Activated T-cell treated with anti-CD3 and anti-CD28 coated beads, Interleukin-2, amount 50 U/mL, for 4 hours (primary cell): ENCODE results near the gene CALN1. TPM values are rescaled to one million over a fixed set of nuclear protein-coding genes. Genes with fewer than 3 reads are reported as not detected.
"Not testable (repeated sequence)": the region's sequence is repeated elsewhere in the genome, so short reads cannot be mapped to it uniquely, and the experiment has no call there.

Experiments
- ATAC-seq, 2 donors: fragments of 200-7000 bp; cut with Tn5 transposase; one replicate each; pipeline ENCODE4 v1.10.0; 2021
- DNase-seq: peaks from one replicate; pipeline ENCODE4 v3.0.0-alpha.2; 2020
- H3K27me3 Mint-ChIP-seq: one replicate; pipeline ENCODE4 v1.8.0; 2021; ENCODE audit warnings: low read depth, mixed read lengths
- H3K36me3 Mint-ChIP-seq: one replicate; pipeline ENCODE4 v1.8.0; 2022; ENCODE audit warnings: mixed read lengths; ENCODE audit not compliant: insufficient read depth
- H3K4me1 Mint-ChIP-seq: one replicate; pipeline ENCODE4 v1.8.0; 2021; ENCODE audit warnings: low read depth, mixed read lengths
- H3K4me3 Mint-ChIP-seq: one replicate; pipeline ENCODE4 v1.8.0; 2021; ENCODE audit warnings: mild to moderate bottlenecking, moderate library complexity, mixed read lengths
- H3K9me3 Mint-ChIP-seq: one replicate; pipeline ENCODE4 v1.8.0; 2021; ENCODE audit warnings: mixed read lengths
- total RNA-seq, 3 donors: library from RNA; stranded (reverse); gene quantifications; one replicate each; pipeline ENCODE4 v1.2.1, GENCODE V29; 2021

Gene CALN1
- total RNA-seq, 3 donors from 2014 or later: 0.03 to 0.30 (median 0.10) TPM

- no peak overlapping the region for H3K4me3 Mint-ChIP-seq
- ATAC-seq (no peak), DNase-seq (no peak)
- no peaks in the 10 kb centered on the region for H3K27me3 Mint-ChIP-seq
- H3K9me3 Mint-ChIP-seq: peaks cover 3% of the 10 kb centered on the region
- H3K36me3 Mint-ChIP-seq: no peaks in the 10 kb centered on the region
- no peaks in the 10 kb centered on the region for H3K4me1 Mint-ChIP-seq
Measured at GRCh38 chr7:72394016-72394415, 18.1 kb downstream of the CALN1 start.

- no peaks in the 10 kb centered on the region for H3K9me3 Mint-ChIP-seq
- H3K36me3 Mint-ChIP-seq: no peaks in the 10 kb centered on the region
- DNase-seq (no peak), ATAC-seq (no peak)
- no peaks in the 10 kb centered on the region for H3K4me1 Mint-ChIP-seq
- H3K27me3 Mint-ChIP-seq: no peaks in the 10 kb centered on the region
- no peak overlapping the region for H3K4me3 Mint-ChIP-seq
Measured at GRCh38 chr7:72391821-72392377, 20.2 kb downstream of the CALN1 start.

- H3K27me3 Mint-ChIP-seq: no peaks in the 10 kb centered on the region
- ATAC-seq (no peak), DNase-seq (no peak)
- no peaks in the 10 kb centered on the region for H3K4me1 Mint-ChIP-seq
- no peaks in the 10 kb centered on the region for H3K36me3 Mint-ChIP-seq
- peaks cover 9% of the 10 kb centered on the region for H3K9me3 Mint-ChIP-seq
- H3K4me3 Mint-ChIP-seq: no peak overlapping the region
Measured at GRCh38 chr7:72386118-72386517, 26.0 kb downstream of the CALN1 start.

- no peaks in the 10 kb centered on the region for H3K4me1 Mint-ChIP-seq
- no peaks in the 10 kb centered on the region for H3K27me3 Mint-ChIP-seq
- no peak for DNase-seq
- H3K36me3 Mint-ChIP-seq: no peaks in the 10 kb centered on the region
- H3K9me3 Mint-ChIP-seq: peaks cover 2% of the 10 kb centered on the region
- ATAC-seq: no peak
- H3K4me3 Mint-ChIP-seq: no peak overlapping the region
Measured at GRCh38 chr7:72362246-72362645, 49.9 kb downstream of the CALN1 start.

GRCh38 chr7:72345208-72345727, 66.9 kb downstream of the CALN1 start:
- Mint-ChIP-seq H3K4me1 (no peaks in the 10 kb centered on the region), H3K27me3 (peaks cover 6% of the 10 kb centered on the region), H3K36me3 (no peaks in the 10 kb centered on the region), H3K9me3 (peaks cover 10% of the 10 kb centered on the region), H3K4me3 (no peak overlapping the region)
- no peak for DNase-seq
- no peak for ATAC-seq

- Mint-ChIP-seq H3K4me3 (no peak overlapping the region), H3K9me3 (peaks cover 12% of the 10 kb centered on the region)
- no peak for ATAC-seq
Measured at GRCh38 chr7:72343991-72344390, 68.1 kb downstream of the CALN1 start.

GRCh38 chr7:72343354-72343753, 68.8 kb downstream of the CALN1 start:
- H3K4me1 Mint-ChIP-seq, H3K27me3 Mint-ChIP-seq: not testable (repeated sequence)

More at GRCh38 chr7:72343991-72344390, 68.1 kb downstream of the CALN1 start:
- Mint-ChIP-seq H3K27me3 (peaks cover 7% of the 10 kb centered on the region), H3K4me1 (no peaks in the 10 kb centered on the region), H3K36me3 (no peaks in the 10 kb centered on the region)
- no peak for DNase-seq

GRCh38 chr7:72337390-72338167, 74.6 kb downstream of the CALN1 start:
- ATAC-seq (no peak), DNase-seq (no peak)
- H3K4me3 Mint-ChIP-seq: no peak overlapping the region
- no peaks in the 10 kb centered on the region for H3K36me3 Mint-ChIP-seq
- no peaks in the 10 kb centered on the region for H3K4me1 Mint-ChIP-seq
- H3K27me3 Mint-ChIP-seq: peaks cover 28% of the 10 kb centered on the region
- peaks cover 12% of the 10 kb centered on the region for H3K9me3 Mint-ChIP-seq

More at GRCh38 chr7:72343354-72343753, 68.8 kb downstream of the CALN1 start:
- H3K4me3 Mint-ChIP-seq, H3K36me3 Mint-ChIP-seq, ATAC-seq, DNase-seq: not testable (repeated sequence)
- H3K9me3 Mint-ChIP-seq: peaks cover 12% of the 10 kb centered on the region

GRCh38 chr7:72336632-72337389, 75.3 kb downstream of the CALN1 start:
- Mint-ChIP-seq H3K4me1 (no peaks in the 10 kb centered on the region), H3K36me3 (no peaks in the 10 kb centered on the region), H3K4me3 (no peak overlapping the region), H3K9me3 (peaks cover 15% of the 10 kb centered on the region), H3K27me3 (peaks cover 28% of the 10 kb centered on the region)
- peak in 1 of 2 donors; percentile 30 for ATAC-seq
- no peak for DNase-seq

GRCh38 chr7:72336382-72336631, 75.8 kb downstream of the CALN1 start:
- DNase-seq (no peak), ATAC-seq (no peak)
- no peaks in the 10 kb centered on the region for H3K36me3 Mint-ChIP-seq
- H3K27me3 Mint-ChIP-seq: peaks cover 28% of the 10 kb centered on the region
- no peak overlapping the region for H3K4me3 Mint-ChIP-seq
- peaks cover 14% of the 10 kb centered on the region for H3K9me3 Mint-ChIP-seq
- H3K4me1 Mint-ChIP-seq: no peaks in the 10 kb centered on the region

- no peak for ATAC-seq
- Mint-ChIP-seq H3K4me1 (no peaks in the 10 kb centered on the region), H3K9me3 (peaks cover 14% of the 10 kb centered on the region), H3K4me3 (no peak overlapping the region), H3K36me3 (no peaks in the 10 kb centered on the region), H3K27me3 (peaks cover 28% of the 10 kb centered on the region)
- DNase-seq: no peak
Measured at GRCh38 chr7:72335561-72336381, 76.4 kb downstream of the CALN1 start.

- H3K36me3 Mint-ChIP-seq: no peaks in the 10 kb centered on the region
- H3K4me1 Mint-ChIP-seq: no peaks in the 10 kb centered on the region
- H3K9me3 Mint-ChIP-seq: peaks cover 18% of the 10 kb centered on the region
- no peak for ATAC-seq
- H3K4me3 Mint-ChIP-seq: no peak overlapping the region
- DNase-seq: no peak
- peaks cover 30% of the 10 kb centered on the region for H3K27me3 Mint-ChIP-seq
Measured at GRCh38 chr7:72334698-72335097, 77.4 kb downstream of the CALN1 start.

- H3K4me1 Mint-ChIP-seq: no peaks in the 10 kb centered on the region
- H3K36me3 Mint-ChIP-seq: no peaks in the 10 kb centered on the region
- H3K9me3 Mint-ChIP-seq: peaks cover 13% of the 10 kb centered on the region
- H3K27me3 Mint-ChIP-seq: peaks cover 30% of the 10 kb centered on the region
- DNase-seq: no peak
- H3K4me3 Mint-ChIP-seq: no peak overlapping the region
- ATAC-seq: no peak
Measured at GRCh38 chr7:72334066-72334465, 78.1 kb downstream of the CALN1 start.

- H3K27me3 Mint-ChIP-seq: peaks cover 1% of the 10 kb centered on the region
- ATAC-seq (no peak), DNase-seq (no peak)
- peaks cover 7% of the 10 kb centered on the region for H3K9me3 Mint-ChIP-seq
- H3K4me3 Mint-ChIP-seq: no peak overlapping the region
- H3K4me1 Mint-ChIP-seq: no peaks in the 10 kb centered on the region
- no peaks in the 10 kb centered on the region for H3K36me3 Mint-ChIP-seq
Measured at GRCh38 chr7:72326811-72327210, 85.3 kb downstream of the CALN1 start.
